Thymus (tissue), 11 donors: ENCODE results near the gene TTYH2. TPM values are rescaled to one million over a fixed set of nuclear protein-coding genes. Genes with fewer than 3 reads are reported as not detected.

Source experiments
- DNase-seq, 9 donors: peaks; one replicate each; pipeline ENCODE4 v3.0.0-alpha.2; 2013; ENCODE audit warnings: low spot score in 9 of 9, low read depth in 6 of 9, missing footprints in 1 of 9
- H3K27ac ChIP-seq, 2 donors: one replicate each; pipeline ENCODE4 v1.5.1; 2013; ENCODE audit warnings: control low read depth in 1 of 2, low read depth in 1 of 2, low read length in 1 of 2, mild to moderate bottlenecking in 1 of 2, moderate library complexity in 1 of 2
- H3K27me3 ChIP-seq, 2 donors: one replicate each; pipeline ENCODE4 v1.5.1; 2013; ENCODE audit warnings: low read length in 1 of 2; ENCODE audit not compliant: control insufficient read depth in 2 of 2, insufficient read depth in 1 of 2
- H3K36me3 ChIP-seq, 2 donors: one replicate each; pipeline ENCODE4 v1.5.1; 2013; ENCODE audit warnings: low read length in 1 of 2, mild to moderate bottlenecking in 1 of 2, moderate library complexity in 1 of 2; ENCODE audit not compliant: control insufficient read depth in 2 of 2, insufficient read depth in 2 of 2
- H3K4me1 ChIP-seq, 2 donors: one replicate each; pipeline ENCODE4 v1.5.1; 2013; ENCODE audit warnings: low read length in 2 of 2; ENCODE audit not compliant: control insufficient read depth in 2 of 2, insufficient read depth in 2 of 2
- H3K4me3 ChIP-seq, 2 donors: one replicate each; pipeline ENCODE4 v1.5.1; 2013; ENCODE audit warnings: low read length in 2 of 2, control low read depth in 1 of 2, mild to moderate bottlenecking in 1 of 2
- H3K9me3 ChIP-seq, 2 donors: one replicate each; pipeline ENCODE4 v1.5.1; 2013; ENCODE audit warnings: low read length in 1 of 2, mild to moderate bottlenecking in 1 of 2; ENCODE audit not compliant: control insufficient read depth in 2 of 2, insufficient read depth in 1 of 2
- WGBS: extraction: QIAGEN DNeasy Blood & Tissue Kit; methylation state at CpG from one replicate; pipeline ENCODE4 v1.1.7; 2013; 5-methylcytosine and 5-hydroxymethylcytosine counted together
- polyA plus RNA-seq: library from polyadenylated mRNA; stranded (reverse); fragments of 200-250 nt; gene quantifications from one replicate; pipeline ENCODE4 v1.2.3, GENCODE V29; 2013
- total RNA-seq: library from RNA; stranded (reverse); fragments of 120-200 nt; gene quantifications from one replicate; pipeline ENCODE4 v1.2.4, GENCODE V29; 2013
- donor health status: healthy.

TTYH2 gene
- total and polyA plus RNA-seq, 2 donors: 4.9 to 8.7 TPM

- Histone ChIP-seq H3K4me3 (no peak overlapping the region), H3K27me3 (peaks cover 6 to 74% of the 10 kb centered on the region in 2 donors), H3K36me3 (no peaks in the 10 kb centered on the region), H3K4me1 (peaks cover 4 to 9% of the 10 kb centered on the region in 2 donors), H3K9me3 (no peaks in the 10 kb centered on the region), H3K27ac (no peak overlapping the region)
- peak in 5 of 9 donors; percentile 33 to 59 (median 42) for DNase-seq
- WGBS: 35% methylated on average over 35 of the region's 35 CpGs
Observed at GRCh38 chr17:74199306-74200092, 13.9 kb upstream of the TTYH2 start.

GRCh38 chr17:74200112-74200511 is 13.3 kb upstream of the TTYH2 start:
- H3K27ac ChIP-seq: no peak overlapping the region
- 80% methylated on average over 10 of the region's 10 CpGs for WGBS
- no peak for DNase-seq
- H3K36me3 ChIP-seq: peaks cover 4 to 5% of the 10 kb centered on the region in 2 donors
- no peaks in the 10 kb centered on the region for H3K9me3 ChIP-seq
- H3K4me1 ChIP-seq: peaks cover 7 to 15% of the 10 kb centered on the region in 2 donors
- no peak overlapping the region for H3K4me3 ChIP-seq
- peaks cover 6 to 72% of the 10 kb centered on the region in 2 donors for H3K27me3 ChIP-seq

- Histone ChIP-seq H3K4me1 (peaks cover 7 to 21% of the 10 kb centered on the region in 2 donors), H3K27me3 (peaks cover 6 to 62% of the 10 kb centered on the region in 2 donors), H3K4me3 (no peak overlapping the region), H3K27ac (no peak overlapping the region), H3K9me3 (no peaks in the 10 kb centered on the region), H3K36me3 (peaks cover 14 to 15% of the 10 kb centered on the region in 2 donors)
- DNase-seq: no peak
- 82% methylated on average over 8 of the region's 8 CpGs for WGBS
Observed at GRCh38 chr17:74201250-74201649, 12.1 kb upstream of the TTYH2 start.

GRCh38 chr17:74201948-74202347 is 11.4 kb upstream of the TTYH2 start:
- WGBS: 95% methylated on average over 10 of the region's 10 CpGs
- no peak for DNase-seq
- Histone ChIP-seq H3K27me3 (peaks cover 6 to 55% of the 10 kb centered on the region in 2 donors), H3K36me3 (peaks cover 17 to 19% of the 10 kb centered on the region in 2 donors), H3K4me3 (no peak overlapping the region), H3K27ac (no peak overlapping the region), H3K9me3 (no peaks in the 10 kb centered on the region), H3K4me1 (peaks cover 7 to 21% of the 10 kb centered on the region in 2 donors)

- H3K4me3 ChIP-seq: no peak overlapping the region
Observed at GRCh38 chr17:74202938-74203337, 10.4 kb upstream of the TTYH2 start.

GRCh38 chr17:74203439-74204240 is 9.7 kb upstream of the TTYH2 start, which contains the start of gene RPL38:
Gene RPL38, plus strand, starts transcription at chr17:74203678. Its CDS starts 278 bp downstream, at chr17:74203956.
- no peaks in the 10 kb centered on the region for H3K9me3 ChIP-seq
- H3K36me3 ChIP-seq: peaks cover 32 to 33% of the 10 kb centered on the region in 2 donors
- peaks cover 7 to 21% of the 10 kb centered on the region in 2 donors for H3K4me1 ChIP-seq
- peak within 1 kb of the TSS; percentile 80 to 83 for H3K27ac ChIP-seq
- DNase-seq: peak; percentile 89 to 99 (median 97)
- peaks cover 6 to 45% of the 10 kb centered on the region in 2 donors for H3K27me3 ChIP-seq
- H3K4me3 ChIP-seq: peak within 1 kb of the TSS; percentile 90
- WGBS: under 1% methylated on average over 53 of the region's 53 CpGs

More at GRCh38 chr17:74202938-74203337, 10.4 kb upstream of the TTYH2 start:
- no peaks in the 10 kb centered on the region for H3K9me3 ChIP-seq
- peaks cover 7 to 21% of the 10 kb centered on the region in 2 donors for H3K4me1 ChIP-seq
- peaks cover 6 to 49% of the 10 kb centered on the region in 2 donors for H3K27me3 ChIP-seq
- H3K27ac ChIP-seq: no peak overlapping the region
- peaks cover 25 to 26% of the 10 kb centered on the region in 2 donors for H3K36me3 ChIP-seq
- WGBS: 42% methylated on average over 15 of the region's 15 CpGs
- no peak for DNase-seq

GRCh38 chr17:74204474-74204873 is 8.9 kb upstream of the TTYH2 start:
- H3K4me1 ChIP-seq: peaks cover 7 to 21% of the 10 kb centered on the region in 2 donors
- 65% methylated on average over 14 of the region's 14 CpGs for WGBS
- H3K4me3 ChIP-seq: peak overlapping the region; percentile 90
- peaks cover 6 to 37% of the 10 kb centered on the region in 2 donors for H3K27me3 ChIP-seq
- no peak for DNase-seq
- H3K36me3 ChIP-seq: peaks cover 40 to 41% of the 10 kb centered on the region in 2 donors
- H3K27ac ChIP-seq: peak overlapping the region in 1 of 2 donors; percentile 80
- H3K9me3 ChIP-seq: no peaks in the 10 kb centered on the region

- no peak overlapping the region for H3K4me3 ChIP-seq
- peaks cover 7 to 18% of the 10 kb centered on the region in 2 donors for H3K4me1 ChIP-seq
- 97% methylated on average over 3 of the region's 3 CpGs for WGBS
Observed at GRCh38 chr17:74205274-74205673, 8.1 kb upstream of the TTYH2 start.

More at GRCh38 chr17:74205274-74205673, 8.1 kb upstream of the TTYH2 start:
- no peak for DNase-seq
- Histone ChIP-seq H3K27me3 (peaks cover 6 to 29% of the 10 kb centered on the region in 2 donors), H3K36me3 (peaks cover 48 to 49% of the 10 kb centered on the region in 2 donors), H3K9me3 (no peaks in the 10 kb centered on the region), H3K27ac (no peak overlapping the region)
